Left ventricle myocardium inferior (tissue), 1 donor: ENCODE results near the gene TMEM80. TPM values are rescaled to one million over a fixed set of nuclear protein-coding genes. Genes with fewer than 3 reads are reported as not detected.

ENCODE experiments used
- DNase-seq: peaks from one replicate; pipeline ENCODE4 v3.0.0-alpha.2; 2020
- H3K27ac ChIP-seq: fragments of 200-600 bp; replicated peaks from 2 replicates; pipeline ENCODE4 v1.8.0; 2021
- H3K27me3 ChIP-seq: fragments of 200-600 bp; 2 replicates; pipeline ENCODE4 v1.8.0; 2021; ENCODE audit warnings: low read depth
- H3K36me3 ChIP-seq: fragments of 200-600 bp; 2 replicates; pipeline ENCODE4 v1.8.0; 2021
- H3K4me1 ChIP-seq: fragments of 200-600 bp; 2 replicates; pipeline ENCODE4 v1.8.0; 2021
- H3K4me3 ChIP-seq: fragments of 200-600 bp; 2 replicates; pipeline ENCODE4 v1.8.0; 2021; ENCODE audit warnings: mild to moderate bottlenecking, moderate library complexity
- H3K9me3 ChIP-seq: fragments of 200-600 bp; replicated peaks from 2 replicates; pipeline ENCODE4 v1.8.0; 2021
- intact Hi-C: fragments of 100-400 bp; cut with micrococcal nuclease; formaldehyde crosslinking; loops from one replicate; pipeline ENCODE4 v1.11.0; 2022
- total RNA-seq: library from RNA; stranded (reverse); fragmentation: NEBNext Ultra II Directional; extraction: Animal tissue kit (Norgen Biotek cat#: 25700); gene quantifications from one replicate; pipeline ENCODE4 v1.2.1, GENCODE V29; 2021
- TF ChIP-seq, protein P1 (sequence below): fragments of 200-600 bp; IDR thresholded peaks from 2 replicates; pipeline ENCODE4 v1.8.0; 2021; ENCODE audit warnings: antibody characterized with exemption, mild to moderate bottlenecking, borderline replicate concordance
- donor health status: DM: no; HTN: yes; CAD: no; lungs with severe emphysema.

The TMEM80 gene
- total RNA-seq, 1 donor from 2014 or later = 10.3 TPM

DNA sequence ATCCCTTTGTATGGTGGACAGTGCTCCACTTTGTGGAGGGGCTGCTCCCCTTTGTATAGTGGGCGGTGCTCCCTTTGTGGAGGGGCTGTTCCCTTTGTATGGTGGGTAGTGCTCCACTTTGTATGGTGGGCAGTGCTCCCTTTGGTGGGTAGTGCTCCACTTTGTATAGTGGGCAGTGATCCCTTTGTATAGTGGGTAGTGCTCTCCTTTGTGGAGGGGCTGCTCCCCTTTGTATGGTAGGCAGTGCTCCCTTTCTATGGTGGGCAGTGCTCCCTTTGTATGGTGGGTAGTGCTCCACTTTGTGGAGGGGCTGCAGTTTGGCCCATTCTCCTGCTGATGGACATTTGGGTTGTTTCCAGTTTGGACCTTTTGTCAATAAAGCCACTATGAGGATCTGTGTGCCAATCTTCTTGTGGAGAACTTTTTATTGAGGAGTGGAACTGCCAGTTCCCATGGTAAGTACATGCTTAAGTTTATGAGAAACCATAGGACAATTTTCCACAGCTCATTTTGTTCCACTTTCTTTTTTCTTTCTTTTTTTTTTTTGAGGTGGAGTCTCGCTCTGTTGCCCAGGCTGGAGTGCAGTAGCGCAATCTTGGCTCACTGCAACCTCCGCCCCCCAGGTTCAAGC lies 47.1 kb downstream of the TMEM80 start:
- TF ChIP-seq, protein P1, sequence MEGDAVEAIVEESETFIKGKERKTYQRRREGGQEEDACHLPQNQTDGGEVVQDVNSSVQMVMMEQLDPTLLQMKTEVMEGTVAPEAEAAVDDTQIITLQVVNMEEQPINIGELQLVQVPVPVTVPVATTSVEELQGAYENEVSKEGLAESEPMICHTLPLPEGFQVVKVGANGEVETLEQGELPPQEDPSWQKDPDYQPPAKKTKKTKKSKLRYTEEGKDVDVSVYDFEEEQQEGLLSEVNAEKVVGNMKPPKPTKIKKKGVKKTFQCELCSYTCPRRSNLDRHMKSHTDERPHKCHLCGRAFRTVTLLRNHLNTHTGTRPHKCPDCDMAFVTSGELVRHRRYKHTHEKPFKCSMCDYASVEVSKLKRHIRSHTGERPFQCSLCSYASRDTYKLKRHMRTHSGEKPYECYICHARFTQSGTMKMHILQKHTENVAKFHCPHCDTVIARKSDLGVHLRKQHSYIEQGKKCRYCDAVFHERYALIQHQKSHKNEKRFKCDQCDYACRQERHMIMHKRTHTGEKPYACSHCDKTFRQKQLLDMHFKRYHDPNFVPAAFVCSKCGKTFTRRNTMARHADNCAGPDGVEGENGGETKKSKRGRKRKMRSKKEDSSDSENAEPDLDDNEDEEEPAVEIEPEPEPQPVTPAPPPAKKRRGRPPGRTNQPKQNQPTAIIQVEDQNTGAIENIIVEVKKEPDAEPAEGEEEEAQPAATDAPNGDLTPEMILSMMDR = no peak
- no peaks in the 10 kb centered on the region for H3K9me3 ChIP-seq
- H3K27me3 ChIP-seq = no peaks in the 10 kb centered on the region
- no peak overlapping the region for H3K4me3 ChIP-seq
- no peak overlapping the region for H3K27ac ChIP-seq
- H3K36me3 ChIP-seq = no peaks in the 10 kb centered on the region
- DNase-seq = no peak
- peaks cover 21% of the 10 kb centered on the region for H3K4me1 ChIP-seq
- intact Hi-C loops = no loop called here

DNA sequence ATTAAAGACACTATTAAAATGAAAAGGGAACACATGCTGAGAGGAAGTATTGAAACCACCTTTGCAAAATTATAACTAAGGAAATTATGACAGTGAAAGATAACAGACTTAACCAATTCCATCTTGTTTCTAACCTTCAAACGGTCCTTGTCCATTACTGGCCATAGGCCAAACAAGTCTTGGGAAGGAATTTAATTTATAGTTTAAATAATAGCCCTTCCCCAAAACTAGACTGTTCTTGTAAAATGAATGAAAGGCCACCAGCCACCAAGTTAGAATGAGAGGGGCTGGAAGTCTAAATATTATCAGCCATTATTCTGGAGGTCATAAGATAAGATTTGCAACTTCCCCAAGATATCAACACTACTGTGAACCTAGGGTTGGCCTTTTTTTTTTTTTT lies 49.8 kb downstream of the TMEM80 start:
- TF ChIP-seq, protein P1 = no peak
- DNase-seq = no peak
- H3K9me3 ChIP-seq = no peaks in the 10 kb centered on the region
- H3K4me1 ChIP-seq = peaks cover 38% of the 10 kb centered on the region
- H3K27me3 ChIP-seq = no peaks in the 10 kb centered on the region
- no peak overlapping the region for H3K4me3 ChIP-seq
- no peak overlapping the region for H3K27ac ChIP-seq
- intact Hi-C loops = no loop called here
- H3K36me3 ChIP-seq = no peaks in the 10 kb centered on the region

GRCh38 chr11:746289-747157 lies 50.9 kb downstream of the TMEM80 start:
- peak overlapping the region; percentile 92 for H3K27ac ChIP-seq
- TF ChIP-seq, protein P1 = no peak
- H3K27me3 ChIP-seq = no peaks in the 10 kb centered on the region
- intact Hi-C loops = no loop called here
- no peaks in the 10 kb centered on the region for H3K9me3 ChIP-seq
- no peak for DNase-seq
- H3K36me3 ChIP-seq = no peaks in the 10 kb centered on the region
- H3K4me3 ChIP-seq = peak overlapping the region; percentile 96
- peaks cover 38% of the 10 kb centered on the region for H3K4me1 ChIP-seq

DNA sequence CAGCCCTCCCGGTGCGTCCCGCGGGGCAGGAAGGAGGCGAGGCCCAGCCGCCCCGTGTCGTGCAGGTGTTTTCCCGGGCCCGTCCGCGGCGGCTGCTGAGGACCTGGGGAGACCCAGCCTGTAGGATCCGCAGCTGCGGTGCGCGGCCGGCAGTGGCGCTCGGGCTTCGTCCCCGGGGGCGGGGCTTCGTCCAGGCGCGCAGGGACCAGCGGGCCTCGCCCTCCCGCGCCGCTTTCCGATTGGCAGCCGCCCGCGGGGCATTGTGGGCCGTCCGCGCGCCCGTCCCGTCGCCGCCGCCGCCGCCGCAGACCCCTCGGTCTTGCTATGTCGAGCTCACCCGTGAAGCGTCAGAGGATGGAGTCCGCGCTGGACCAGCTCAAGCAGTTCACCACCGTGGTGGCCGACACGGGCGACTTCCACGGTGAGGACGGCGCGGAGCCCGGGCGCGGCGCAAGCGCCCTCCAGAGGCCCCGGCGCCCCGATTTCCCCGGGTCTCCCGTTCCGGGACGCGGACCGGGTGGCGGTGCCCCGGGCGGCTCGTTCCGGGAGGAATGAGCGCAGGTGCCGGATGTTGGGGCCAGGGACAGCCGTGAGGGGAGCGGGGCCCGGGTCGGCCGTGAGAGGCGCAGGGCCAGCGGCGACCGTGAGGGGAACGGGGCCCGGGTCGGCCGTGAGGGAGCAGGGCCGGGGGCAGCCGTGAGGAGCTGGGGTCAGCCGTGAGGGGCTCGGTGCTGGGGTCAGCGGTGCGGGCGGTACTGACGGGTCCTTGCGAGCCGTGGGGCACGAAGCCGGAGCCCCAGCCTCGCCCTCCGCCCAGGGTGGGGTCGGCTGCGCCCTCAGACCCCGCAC lies 51.8 kb downstream of the TMEM80 start, which contains the start of gene TALDO1:
TALDO1 (plus strand) TSS at position 307 of the 849 bp plus-strand sequence; CDS start at position 325, 18 bp downstream.
- Histone ChIP-seq H3K36me3 (no peaks in the 10 kb centered on the region), H3K4me3 (peak within 1 kb of the TSS; percentile 96), H3K4me1 (peaks cover 38% of the 10 kb centered on the region), H3K27ac (peak within 1 kb of the TSS; percentile 92), H3K27me3 (no peaks in the 10 kb centered on the region), H3K9me3 (no peaks in the 10 kb centered on the region)
- intact Hi-C loops = no loop called here
- peak; percentile 93 for DNase-seq
- TF ChIP-seq, protein P1 = peak; percentile 46

DNA sequence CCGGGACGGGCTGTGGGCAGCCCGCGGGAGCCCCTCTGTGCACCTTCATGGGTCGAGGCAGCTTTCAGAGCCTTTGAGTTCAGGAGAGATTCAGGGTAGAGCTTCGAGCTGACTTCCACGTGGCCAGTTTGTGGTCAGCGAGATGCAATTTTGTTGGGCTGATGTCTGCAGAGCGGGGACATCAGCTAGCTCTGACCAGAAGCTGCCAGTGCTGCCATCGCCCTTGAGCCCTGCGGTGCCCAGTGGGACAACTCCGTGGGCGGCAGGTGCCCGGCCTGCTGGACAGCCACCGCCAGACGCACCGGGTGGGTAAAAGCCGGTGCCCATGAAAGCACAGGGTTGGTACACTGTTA lies 52.4 kb downstream of the TMEM80 start:
- DNase-seq = no peak
- TF ChIP-seq, protein P1 = no peak

More for the DNA sequence above, 52.4 kb downstream of the TMEM80 start:
- Histone ChIP-seq H3K9me3 (no peaks in the 10 kb centered on the region), H3K4me3 (peak overlapping the region; percentile 96), H3K27me3 (no peaks in the 10 kb centered on the region), H3K27ac (peak overlapping the region; percentile 92), H3K4me1 (peaks cover 38% of the 10 kb centered on the region), H3K36me3 (no peaks in the 10 kb centered on the region)
- intact Hi-C loops = no loop called here
